ENCODE measurements around the gene ARID3C. TPM values are rescaled to one million over a fixed set of nuclear protein-coding genes. Genes with fewer than 3 reads are reported as not detected.

ARID3C gene
- total RNA-seq, 2 experiments from 2014 or later: 0.25 to 0.34 TPM

DNA sequence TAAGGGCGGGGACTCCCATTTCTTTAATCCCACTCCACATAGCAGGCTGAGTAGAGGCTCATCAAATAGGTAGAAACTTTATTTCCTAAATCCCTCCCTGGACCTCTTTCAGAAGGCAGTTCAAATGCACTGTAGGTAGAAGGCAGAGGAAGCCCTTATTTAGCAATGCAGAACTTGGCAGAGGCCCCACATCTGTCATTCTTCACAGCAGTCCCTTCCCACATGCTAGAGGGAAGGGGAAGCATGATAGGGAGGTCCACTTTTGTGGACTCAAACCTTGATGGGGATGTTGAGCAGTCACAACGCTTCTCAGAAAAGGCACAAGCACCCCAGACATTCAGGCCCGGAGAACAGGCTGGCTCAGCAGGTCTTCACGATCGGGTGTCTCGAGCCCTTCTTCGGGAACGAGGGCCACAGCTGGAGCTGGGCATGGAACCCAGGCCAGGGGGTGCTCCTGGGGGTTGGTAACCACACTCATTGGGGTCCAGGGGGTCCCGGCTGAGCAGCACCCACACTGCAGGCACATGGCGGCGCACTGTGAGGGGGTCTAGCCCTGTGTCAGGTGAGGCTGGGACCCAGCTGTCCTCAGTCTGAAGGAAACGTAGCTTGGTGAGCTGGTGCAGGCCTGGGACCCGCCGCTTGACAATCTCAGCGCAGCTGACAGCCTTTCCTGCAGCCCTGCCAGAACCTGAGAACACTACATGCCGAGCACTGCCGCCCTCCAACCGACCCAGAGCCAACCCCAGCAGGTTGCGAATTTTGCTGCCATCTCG is 18.2 kb downstream of the ARID3C start:
- ChIA-PET POLR2A (interaction anchor here (1.1 to 2.5 kb wide), 4 partner anchors 10 to 27 kb away, joined by 5 to 23 read pairs (median 10); partner anchors contain the start of genes DCTN3 and SIGMAR1), CTCF (interaction anchor here (1.0 to 1.6 kb wide), 4 partner anchors 18 to 36 kb away, joined by 3 to 8 read pairs (median 4); partner anchors contain the start of genes ARID3C and GALT)
- Mint-ChIP-seq H3K36me3 (ENCODE audit: low read depth) (peaks cover 32% of the 10 kb centered on the region), H3K4me3 (peak overlapping the region; percentile 84), H3K27me3 (no peaks in the 10 kb centered on the region), H3K27ac (peak overlapping the region; percentile 37), H3K4me1 (ENCODE audit: low read depth) (peaks cover 24% of the 10 kb centered on the region), H3K9me3 (no peaks in the 10 kb centered on the region)
- Histone ChIP-seq H3K4me3 (ENCODE audit: low read length) (peak overlapping the region; percentile 95), H3K27me3 (ENCODE audit: control insufficient read depth in 1 of 2, insufficient read depth in 2 of 2, low read length in 2 of 2) (no peaks in the 10 kb centered on the region), H3K27ac (ENCODE audit: low read depth in 1 of 2, low read length in 2 of 2) (no peak overlapping the region), H3K36me3 (ENCODE audit: insufficient read depth, low read length) (peaks cover 13% of the 10 kb centered on the region), H3K9me3 (ENCODE audit: control insufficient read depth in 1 of 2, insufficient read depth in 1 of 2, low read length in 2 of 2) (peaks cover 0 to 3% of the 10 kb centered on the region in 2 experiments), H3K4me1 (ENCODE audit: insufficient read depth, low read length) (peaks cover 28% of the 10 kb centered on the region)
- ATAC-seq (ENCODE audit: poor library complexity) (no peak), DNase-seq (no peak)
- intact Hi-C loops (cut with DNase I, micrococcal nuclease): loop anchor here (5.0 to 10.0 kb wide), 5 partner anchors 37 to 566 kb away; partner anchors contain the start of genes DNAI1 (in 1 of the 2), ENHO (in 1 of the 2), FAM219A (in 1 of the 2) and GALT (in 1 of the 2)
- no peak for TF ChIP-seq CTCF (IDR thresholded peaks at IDR 0.05)

DNA sequence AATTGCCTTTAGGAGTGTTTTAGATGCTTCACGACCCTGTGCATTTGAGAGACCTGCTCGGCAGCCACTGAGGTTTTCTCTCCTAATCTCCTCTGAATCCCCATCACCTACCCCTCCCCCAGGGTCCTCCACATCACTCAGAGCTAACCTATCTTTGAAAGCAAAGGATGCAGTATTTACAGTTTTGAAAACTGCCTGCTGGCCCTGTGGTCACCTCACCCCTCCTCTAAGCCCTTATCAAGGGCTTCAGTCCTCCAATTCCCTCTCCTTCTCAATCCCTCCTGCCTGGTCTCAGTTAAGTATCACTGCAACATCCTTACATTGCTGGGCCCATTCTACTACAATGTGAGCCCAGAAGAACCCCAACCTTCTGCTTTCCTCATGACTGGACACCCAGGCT is 21.5 kb downstream of the ARID3C start:
- Mint-ChIP-seq H3K9me3 (no peaks in the 10 kb centered on the region), H3K27ac (no peak overlapping the region), H3K4me3 (no peak overlapping the region), H3K36me3 (ENCODE audit: low read depth) (peaks cover 10% of the 10 kb centered on the region), H3K4me1 (ENCODE audit: low read depth) (peaks cover 19% of the 10 kb centered on the region), H3K27me3 (peaks cover 5% of the 10 kb centered on the region)
- peaks cover 0 to 3% of the 10 kb centered on the region in 2 experiments for H3K9me3 ChIP-seq (ENCODE audit: control insufficient read depth in 1 of 2, insufficient read depth in 1 of 2, low read length in 2 of 2)
- peaks cover 18% of the 10 kb centered on the region for H3K4me1 ChIP-seq (ENCODE audit: insufficient read depth, low read length)
- CTCF ChIA-PET: interaction anchor here (1.9 kb wide), 1 partner anchor 27 kb away, joined by 9 read pairs; no protein-coding TSS in a partner anchor
- DNase-seq: no peak
- POLR2A ChIA-PET: no interaction called here
- H3K27me3 ChIP-seq (ENCODE audit: control insufficient read depth in 1 of 2, insufficient read depth in 2 of 2, low read length in 2 of 2): no peaks in the 10 kb centered on the region
- intact Hi-C loops (cut with DNase I, micrococcal nuclease): no loop called here
- H3K27ac ChIP-seq (ENCODE audit: low read depth in 1 of 2, low read length in 2 of 2): no peak overlapping the region
- TF ChIP-seq CTCF (IDR thresholded peaks at IDR 0.05): no peak
- no peaks in the 10 kb centered on the region for H3K36me3 ChIP-seq (ENCODE audit: insufficient read depth, low read length)
- ATAC-seq (ENCODE audit: poor library complexity): no peak
- no peak overlapping the region for H3K4me3 ChIP-seq (ENCODE audit: low read length)

DNA sequence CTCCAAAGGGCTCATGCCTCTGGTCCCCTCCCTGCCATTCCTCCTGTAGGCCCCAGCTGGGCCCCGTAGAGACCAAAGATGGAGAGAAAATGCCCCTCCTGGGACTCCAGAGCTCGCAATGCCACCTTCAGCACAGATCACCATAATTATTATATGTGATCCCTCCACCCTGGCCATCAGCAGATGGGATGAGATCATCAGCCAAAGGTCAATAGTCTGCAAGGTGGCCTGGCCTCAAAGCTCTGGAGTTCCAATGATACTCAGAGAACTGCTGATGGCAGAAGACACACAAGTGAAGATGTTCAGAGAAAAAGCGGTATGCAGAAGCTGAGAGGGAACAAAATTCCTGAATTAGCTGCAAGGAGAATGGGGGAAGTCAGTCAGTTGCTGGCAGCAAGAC is 22.0 kb downstream of the ARID3C start:
- no peak overlapping the region for H3K27ac Mint-ChIP-seq
- intact Hi-C loops (cut with DNase I, micrococcal nuclease): no loop called here
- Histone ChIP-seq H3K27me3 (ENCODE audit: control insufficient read depth in 1 of 2, insufficient read depth in 2 of 2, low read length in 2 of 2) (no peaks in the 10 kb centered on the region), H3K27ac (ENCODE audit: low read depth in 1 of 2, low read length in 2 of 2) (no peak overlapping the region), H3K4me3 (ENCODE audit: low read length) (no peak overlapping the region), H3K4me1 (ENCODE audit: insufficient read depth, low read length) (peaks cover 15% of the 10 kb centered on the region), H3K9me3 (ENCODE audit: control insufficient read depth in 1 of 2, insufficient read depth in 1 of 2, low read length in 2 of 2) (peaks cover 0 to 3% of the 10 kb centered on the region in 2 experiments), H3K36me3 (ENCODE audit: insufficient read depth, low read length) (no peaks in the 10 kb centered on the region)
- no peak for TF ChIP-seq CTCF (IDR thresholded peaks at IDR 0.05)
- H3K36me3 Mint-ChIP-seq (ENCODE audit: low read depth): peaks cover 10% of the 10 kb centered on the region
- DNase-seq (no peak), ATAC-seq (ENCODE audit: poor library complexity) (no peak)
- H3K9me3 Mint-ChIP-seq: no peaks in the 10 kb centered on the region
- H3K4me1 Mint-ChIP-seq (ENCODE audit: low read depth): peaks cover 18% of the 10 kb centered on the region
- CTCF ChIA-PET: interaction anchor here (1.9 kb wide), 1 partner anchor 27 kb away, joined by 9 read pairs; no protein-coding TSS in a partner anchor
- POLR2A ChIA-PET: no interaction called here
- H3K27me3 Mint-ChIP-seq: peaks cover 5% of the 10 kb centered on the region
- H3K4me3 Mint-ChIP-seq: no peak overlapping the region

Data from CD4-positive, alpha-beta T cell (primary cell).